OCI-LY1 (cell line): ENCODE data around the gene ATP2C1.

Source experiments
- H2AFZ ChIP-seq: fragments of 200-600 bp; sonication (generic), shearing (Covaris generic); 2 replicates; pipeline ENCODE4 v1.6.0; 2014; ENCODE audit warnings: antibody characterized with exemption, mild to moderate bottlenecking, low read length
- H3F3A ChIP-seq: fragments of 200-600 bp; sonication (generic), shearing (Covaris generic); 2 replicates; pipeline ENCODE4 v1.6.0; 2014; ENCODE audit warnings: mild to moderate bottlenecking, antibody characterized with exemption, low read length, moderate library complexity; ENCODE audit not compliant: insufficient read depth
- H3K27ac ChIP-seq: fragments of 200-600 bp; sonication (generic); 2 replicates; pipeline ENCODE4 v1.5.1; 2014; ENCODE audit warnings: low read length, mixed run types, mild to moderate bottlenecking, low read depth; ENCODE audit not compliant: poor library complexity, severe bottlenecking
- H3K27me3 ChIP-seq: fragments of 200-600 bp; sonication (generic); 2 replicates; pipeline ENCODE4 v1.6.0; 2014; ENCODE audit warnings: antibody characterized with exemption, mild to moderate bottlenecking, low read length, moderate library complexity; ENCODE audit not compliant: insufficient read depth
- H3K36me3 ChIP-seq: fragments of 200-600 bp; sonication (generic); 2 replicates; pipeline ENCODE4 v1.6.1; 2014; ENCODE audit warnings: mild to moderate bottlenecking, antibody characterized with exemption, low read length, moderate library complexity, mixed read lengths; ENCODE audit not compliant: insufficient read depth
- H3K4me1 ChIP-seq: fragments of 200-600 bp; sonication (generic); 2 replicates; pipeline ENCODE4 v1.5.1; 2014; ENCODE audit warnings: mild to moderate bottlenecking, low read length, moderate library complexity; ENCODE audit not compliant: insufficient read depth, severe bottlenecking
- H3K4me2 ChIP-seq: fragments of 200-600 bp; sonication (generic), shearing (Covaris generic); 2 replicates; pipeline ENCODE4 v1.6.1; 2014; ENCODE audit warnings: low read length
- H3K4me3 ChIP-seq: fragments of 200-600 bp; sonication (generic); 2 replicates; pipeline ENCODE4 v1.5.1; 2014; ENCODE audit warnings: low read length, low read depth, mild to moderate bottlenecking, mixed read lengths; ENCODE audit not compliant: poor library complexity, severe bottlenecking
- H3K79me2 ChIP-seq: fragments of 200-600 bp; shearing (Covaris generic); 2 replicates; pipeline ENCODE4 v1.6.1; 2016; ENCODE audit warnings: mixed run types, low read length, mixed read lengths; ENCODE audit not compliant: insufficient read depth
- H3K9ac ChIP-seq: fragments of 200-600 bp; sonication (generic), shearing (Covaris generic); 2 replicates; pipeline ENCODE4 v1.6.1; 2014; ENCODE audit warnings: mild to moderate bottlenecking, low read length, mixed read lengths
- H3K9me2 ChIP-seq: fragments of 200-600 bp; sonication (generic), shearing (Covaris generic); 2 replicates; pipeline ENCODE4 v1.6.1; 2014; ENCODE audit warnings: low read depth, mild to moderate bottlenecking, low read length, mixed read lengths
- H3K9me3 ChIP-seq: fragments of 200-600 bp; shearing (Covaris generic); 2 replicates; pipeline ENCODE4 v1.6.1; 2014; ENCODE audit warnings: low read length, mixed read lengths
- H4K20me1 ChIP-seq: fragments of 200-600 bp; sonication (generic), shearing (Covaris generic); 2 replicates; pipeline ENCODE4 v1.6.0; 2016; ENCODE audit warnings: mild to moderate bottlenecking, low read length; ENCODE audit not compliant: insufficient read depth
- CTCF ChIP-seq: fragments of 200-600 bp; sonication (generic), shearing (Covaris generic); IDR thresholded peaks from 2 replicates; pipeline ENCODE4 v1.5.1; 2017; ENCODE audit warnings: mild to moderate bottlenecking, antibody characterized with exemption, low read length, moderate library complexity, mixed read lengths
- EZH2 ChIP-seq: fragments of 200-600 bp; sonication (generic), shearing (Covaris generic); IDR thresholded peaks from 2 replicates; pipeline ENCODE4 v1.8.0; 2017; ENCODE audit warnings: borderline replicate concordance, mixed run types, mild to moderate bottlenecking, antibody characterized with exemption, low read length, moderate library complexity, mixed read lengths

ATP2C1 gene

GRCh38 chr3:130849091-130849552 lies 44.8 kb upstream of the ATP2C1 start:
- no peak overlapping the region for H3K27ac ChIP-seq
- no peaks in the 10 kb centered on the region for H4K20me1 ChIP-seq
- TF ChIP-seq CTCF: no peak
- no peak for TF ChIP-seq EZH2
- no peak overlapping the region for H3K4me2 ChIP-seq
- H3K9me2 ChIP-seq: no peaks in the 10 kb centered on the region
- H3K9ac ChIP-seq: no peak overlapping the region
- H3F3A ChIP-seq: no peaks in the 10 kb centered on the region
- H3K36me3 ChIP-seq: no peaks in the 10 kb centered on the region
- H3K27me3 ChIP-seq: no peaks in the 10 kb centered on the region
- no peak overlapping the region for H2AFZ ChIP-seq
- no peaks in the 10 kb centered on the region for H3K79me2 ChIP-seq
- H3K4me3 ChIP-seq: no peak overlapping the region
- H3K4me1 ChIP-seq: no peaks in the 10 kb centered on the region
- no peaks in the 10 kb centered on the region for H3K9me3 ChIP-seq

- no peaks in the 10 kb centered on the region for H3K79me2 ChIP-seq
- H3K9me3 ChIP-seq: no peaks in the 10 kb centered on the region
- TF ChIP-seq CTCF (no peak), EZH2 (no peak)
- no peaks in the 10 kb centered on the region for H3K27me3 ChIP-seq
- no peak overlapping the region for H3K4me3 ChIP-seq
- H4K20me1 ChIP-seq: no peaks in the 10 kb centered on the region
- H3K9me2 ChIP-seq: no peaks in the 10 kb centered on the region
- no peak overlapping the region for H3K4me2 ChIP-seq
- H3K36me3 ChIP-seq: no peaks in the 10 kb centered on the region
- H3K4me1 ChIP-seq: no peaks in the 10 kb centered on the region
- H3K27ac ChIP-seq: no peak overlapping the region
- H3F3A ChIP-seq: no peaks in the 10 kb centered on the region
- H2AFZ ChIP-seq: no peak overlapping the region
- no peak overlapping the region for H3K9ac ChIP-seq
These were observed 43.7 kb upstream of the ATP2C1 start for GRCh38 chr3:130850044-130850797.

- no peak overlapping the region for H2AFZ ChIP-seq
- no peaks in the 10 kb centered on the region for H3K9me3 ChIP-seq
- H3K9ac ChIP-seq: no peak overlapping the region
- no peak for TF ChIP-seq CTCF
- no peak overlapping the region for H3K4me2 ChIP-seq
- no peaks in the 10 kb centered on the region for H3K9me2 ChIP-seq
- no peaks in the 10 kb centered on the region for H3F3A ChIP-seq
- no peak overlapping the region for H3K4me3 ChIP-seq
- H3K36me3 ChIP-seq: no peaks in the 10 kb centered on the region
- H3K27me3 ChIP-seq: peaks cover 5% of the 10 kb centered on the region; the same call in 1 of the 2 replicates
- no peaks in the 10 kb centered on the region for H3K79me2 ChIP-seq
- H4K20me1 ChIP-seq: no peaks in the 10 kb centered on the region
- H3K27ac ChIP-seq: no peak overlapping the region
- H3K4me1 ChIP-seq: no peaks in the 10 kb centered on the region
These were observed 43.0 kb upstream of the ATP2C1 start for GRCh38 chr3:130850843-130851242.
